ENCODE measurements around the gene NLRP9.
A peak's percentile ranks its signal among the peaks of the same experiment; 100 is the strongest.
"Not testable (repeated sequence)": the region's sequence is repeated elsewhere in the genome, so short reads cannot be mapped to it uniquely, and the experiment has no call there.

NLRP9 gene

DNA sequence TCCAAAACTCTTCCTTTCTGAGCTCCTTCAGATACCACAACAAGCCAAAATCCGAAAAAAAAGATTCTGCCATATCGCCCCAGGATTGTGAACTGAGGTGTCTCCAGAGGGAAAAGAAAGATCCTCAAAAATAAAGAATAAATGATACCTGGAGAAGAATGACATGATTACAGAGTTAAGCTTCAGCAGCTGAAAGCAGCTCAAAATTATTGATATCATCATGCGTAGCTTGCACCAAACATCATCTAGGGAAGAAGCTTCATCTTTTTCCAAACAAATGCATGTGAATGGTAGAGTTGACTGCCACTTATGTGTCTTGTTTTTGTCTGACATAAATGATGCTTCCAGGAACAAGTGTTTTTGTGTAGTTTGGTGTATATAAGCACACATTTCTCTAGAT is at the start of gene NLRP9:
TSS of gene NLRP9 (minus strand) at position 101 of the 400 bp plus-strand sequence. CDS start at position 73, 28 bp downstream.
- DNase-seq, result no peak

DNA sequence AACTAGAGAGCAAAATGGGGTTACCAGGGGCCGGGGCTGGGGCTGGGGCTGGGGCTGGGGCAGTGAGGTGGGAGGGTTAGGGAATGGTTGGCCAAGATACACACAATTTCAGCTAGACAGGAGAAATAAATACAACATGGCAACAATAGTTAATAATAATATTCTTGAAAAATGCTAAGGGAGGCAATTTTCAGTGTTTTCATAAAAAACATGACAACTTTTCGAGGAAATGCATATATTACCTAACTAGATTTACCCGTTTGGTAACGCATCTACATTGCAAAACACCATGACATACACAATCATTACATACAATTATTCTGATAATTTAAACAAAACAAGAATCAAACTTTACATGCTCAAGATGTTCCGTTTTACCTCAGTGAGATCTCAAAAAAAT is 42.9 kb upstream of the NLRP9 start:
- no peak for DNase-seq

DNA sequence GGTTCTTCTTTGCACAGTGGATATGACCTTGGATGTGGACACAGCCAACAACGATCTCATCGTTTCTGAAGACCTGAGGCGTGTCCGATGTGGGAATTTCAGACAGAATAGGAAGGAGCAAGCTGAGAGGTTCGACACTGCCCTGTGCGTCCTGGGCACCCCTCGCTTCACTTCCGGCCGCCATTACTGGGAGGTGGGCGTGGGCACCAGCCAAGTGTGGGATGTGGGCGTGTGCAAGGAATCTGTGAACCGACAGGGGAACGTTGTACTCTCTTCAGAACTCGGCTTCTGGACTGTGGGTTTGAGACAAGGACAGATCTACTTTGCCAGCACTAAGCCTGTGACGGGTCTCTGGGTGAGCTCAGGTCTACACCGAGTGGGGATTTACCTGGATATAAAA is 40.1 kb upstream of the NLRP9 start:
- DNase-seq, result no peak

DNA sequence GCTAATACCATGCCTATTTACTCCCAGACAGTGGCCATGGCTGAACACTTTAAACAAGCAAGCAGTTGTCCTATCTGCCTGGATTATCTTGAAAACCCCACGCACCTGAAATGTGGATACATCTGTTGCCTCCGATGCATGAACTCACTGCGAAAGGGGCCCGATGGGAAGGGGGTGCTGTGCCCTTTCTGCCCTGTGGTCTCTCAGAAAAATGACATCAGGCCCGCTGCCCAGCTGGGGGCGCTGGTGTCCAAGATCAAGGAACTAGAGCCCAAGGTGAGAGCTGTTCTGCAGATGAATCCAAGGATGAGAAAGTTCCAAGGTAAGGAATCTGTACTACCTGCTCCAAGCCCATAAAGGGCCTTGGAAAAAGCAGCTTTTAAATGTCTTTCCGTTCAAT is 39.3 kb upstream of the NLRP9 start:
- DNase-seq, result no peak

DNA sequence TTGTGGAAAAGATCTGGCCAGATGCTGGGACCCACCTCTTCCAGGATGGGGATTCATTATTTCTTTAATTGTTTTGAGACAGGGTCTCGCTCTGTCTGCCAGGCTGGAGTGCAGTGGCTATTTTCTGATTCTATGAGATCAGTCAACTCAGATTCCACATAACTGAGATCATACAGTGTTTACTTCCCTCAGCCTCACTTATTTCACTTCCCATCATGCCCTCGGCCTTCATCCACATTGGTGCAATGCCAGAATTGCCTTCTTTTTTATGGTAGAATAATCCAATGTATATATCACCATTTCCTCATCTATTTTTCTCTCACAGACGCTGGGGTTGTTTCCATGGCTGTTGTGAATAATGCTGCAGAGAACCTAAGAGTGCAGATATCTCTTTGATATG is 31.4 kb upstream of the NLRP9 start:
- not testable (repeated sequence) for DNase-seq

DNA sequence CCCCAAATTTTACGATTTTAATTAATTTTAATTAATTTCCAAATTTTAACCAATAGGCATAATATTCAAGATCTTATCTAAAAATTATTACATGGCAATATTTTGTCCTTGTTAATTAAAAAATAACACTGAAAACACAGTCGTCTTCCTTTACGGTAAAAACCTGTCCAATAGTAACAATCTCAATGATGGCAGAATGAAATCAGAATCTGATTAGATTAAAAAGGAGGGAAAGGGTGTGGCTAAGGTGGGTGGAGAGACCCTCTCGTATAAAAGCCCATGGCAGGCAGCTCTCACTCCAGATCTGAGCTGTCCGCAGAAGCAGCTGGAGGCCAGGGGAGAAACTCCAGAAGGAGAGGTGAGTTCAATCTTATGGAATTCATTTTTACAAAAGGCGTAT is 30.6 kb upstream of the NLRP9 start, which contains the start of gene RFPL4AL1:
TSS of gene RFPL4AL1 (plus strand) at position 301 of the 400 bp plus-strand sequence. CDS start 2,687 bp downstream, outside the sequence.
- not testable (repeated sequence) for DNase-seq

DNA sequence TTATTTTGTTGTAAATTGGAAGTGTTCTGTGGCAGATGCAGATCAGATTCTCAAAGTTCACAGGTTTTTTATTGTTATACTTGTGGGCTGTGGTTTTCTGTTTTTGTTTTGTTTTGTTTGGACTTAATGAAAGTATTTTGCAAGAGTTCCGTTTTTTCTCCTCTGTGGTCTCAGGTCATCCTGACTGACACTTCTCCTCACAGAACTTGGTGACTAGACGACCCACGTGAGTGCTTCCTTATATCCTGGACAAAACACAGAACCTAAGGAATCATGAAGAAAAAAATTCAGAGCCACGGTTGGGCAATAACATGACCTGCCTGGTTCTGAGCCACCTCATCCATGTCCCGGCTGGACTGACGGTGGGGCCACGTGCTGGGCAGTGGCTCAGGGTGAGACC is 28.3 kb upstream of the NLRP9 start:
- peak; percentile 61 for DNase-seq

DNA sequence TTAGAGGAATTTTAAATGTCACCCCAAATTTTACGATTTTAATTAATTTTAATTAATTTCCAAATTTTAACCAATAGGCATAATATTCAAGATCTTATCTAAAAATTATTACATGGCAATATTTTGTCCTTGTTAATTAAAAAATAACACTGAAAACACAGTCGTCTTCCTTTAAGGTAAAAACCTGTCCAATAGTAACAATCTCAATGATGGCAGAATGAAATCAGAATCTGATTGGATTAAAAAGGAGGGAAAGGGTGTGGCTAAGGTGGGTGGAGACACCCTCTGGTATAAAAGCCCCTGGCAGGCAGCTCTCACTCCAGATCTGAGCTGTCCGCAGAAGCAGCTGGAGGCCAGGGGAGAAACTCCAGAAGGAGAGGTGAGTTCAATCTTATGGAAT is 20.6 kb upstream of the NLRP9 start, which contains the start of gene RFPL4A:
TSS of gene RFPL4A (plus strand) at position 301 of the 400 bp plus-strand sequence. CDS start 2,704 bp downstream, outside the sequence.
- DNase-seq, result not testable (repeated sequence)

DNA sequence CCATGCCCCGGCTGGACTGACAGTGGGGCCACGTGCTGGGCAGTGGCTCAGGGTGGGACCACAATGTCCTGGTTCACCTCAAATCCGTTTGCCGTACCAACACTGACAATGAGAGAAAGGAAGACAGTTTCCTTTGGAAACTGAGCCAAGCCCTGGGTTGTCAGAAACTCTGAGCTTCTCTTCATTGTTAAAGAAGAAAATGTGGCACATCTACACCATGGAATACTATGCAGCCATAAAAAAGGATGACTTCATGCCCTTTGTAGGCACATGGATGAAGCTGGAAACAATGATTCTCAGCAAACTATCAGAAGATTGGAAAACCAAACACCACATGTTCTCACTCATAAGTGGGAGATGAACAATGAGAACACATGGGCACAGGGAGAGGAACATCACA is 18.6 kb upstream of the NLRP9 start:
- not testable (repeated sequence) for DNase-seq

DNA sequence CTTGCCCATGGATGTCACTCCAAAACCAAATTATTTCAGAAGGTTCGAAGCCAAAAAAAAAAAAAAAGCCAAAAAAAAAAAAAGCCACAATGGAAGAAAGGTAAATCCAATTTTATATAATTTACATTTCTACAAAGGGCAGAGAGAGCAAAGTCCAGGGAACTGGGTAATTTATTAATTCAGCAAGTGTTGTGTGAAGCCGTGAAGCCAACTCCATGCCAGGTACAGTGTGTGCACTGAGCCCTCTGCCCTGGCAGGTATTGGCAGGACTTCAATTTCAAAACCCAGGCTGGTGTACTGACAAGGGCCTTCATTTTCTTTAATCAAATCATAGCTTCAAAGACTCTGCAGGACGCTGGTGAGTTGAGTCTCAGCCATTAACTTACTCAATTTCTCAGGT is 15.2 kb upstream of the NLRP9 start:
- no peak for DNase-seq

DNA sequence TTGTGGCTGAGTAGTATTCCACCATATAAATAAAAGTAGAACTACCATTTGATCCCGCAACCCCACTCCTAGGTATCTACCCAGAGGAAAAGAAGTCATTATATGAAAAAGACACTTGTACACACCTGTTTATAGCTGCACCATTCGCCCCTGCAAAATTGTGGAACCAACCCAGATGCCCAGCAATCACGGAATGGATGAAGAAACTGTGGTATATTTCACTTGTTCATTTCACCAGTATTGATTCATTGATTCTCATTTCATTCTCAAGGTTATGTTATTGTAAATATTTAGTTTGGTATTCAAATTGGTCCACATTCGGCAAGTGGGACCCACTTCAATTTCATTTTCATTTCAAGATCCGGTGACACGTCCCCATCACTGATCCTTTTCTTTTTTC is 12.5 kb upstream of the NLRP9 start:
- DNase-seq, result no peak

DNA sequence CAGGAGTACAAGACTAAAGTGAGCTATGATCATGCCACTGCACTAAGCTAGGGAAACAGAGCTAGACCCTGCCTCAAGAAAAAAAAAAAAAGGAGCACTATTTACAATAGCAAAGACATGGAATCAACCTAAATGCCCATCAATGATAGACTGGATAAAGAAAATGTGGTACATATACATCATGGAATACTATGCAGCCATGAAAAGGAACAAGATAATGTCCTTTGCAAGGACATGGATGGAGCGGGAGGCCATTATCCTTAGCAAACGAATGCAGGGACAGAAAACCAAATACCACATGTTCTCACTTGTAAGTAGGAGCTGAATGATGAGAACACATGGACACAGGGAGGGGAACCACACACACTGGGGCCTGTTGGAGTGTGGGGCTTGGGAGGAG is 7.8 kb downstream of the NLRP9 start:
- DNase-seq, result not testable (repeated sequence)

DNA sequence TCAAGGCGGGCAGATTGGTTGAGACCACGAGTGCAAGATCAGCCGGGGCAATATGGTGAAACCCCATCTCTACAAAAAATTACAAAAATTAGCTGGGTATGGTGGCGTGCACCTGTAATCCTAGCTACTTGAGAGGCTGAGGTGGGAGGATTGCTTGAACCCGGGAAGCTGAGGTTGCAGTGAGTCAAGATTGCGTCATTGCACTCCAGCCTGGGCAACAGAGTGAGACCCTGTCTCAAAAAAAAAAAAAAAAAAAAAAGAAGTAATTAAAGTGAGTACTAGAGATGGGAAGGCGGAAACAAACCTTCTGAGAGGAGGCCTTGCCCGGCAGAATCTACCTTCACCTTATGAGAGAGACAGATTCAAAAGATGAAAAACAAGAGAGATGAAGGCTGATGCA is 14.7 kb downstream of the NLRP9 start:
- no peak for DNase-seq

DNA sequence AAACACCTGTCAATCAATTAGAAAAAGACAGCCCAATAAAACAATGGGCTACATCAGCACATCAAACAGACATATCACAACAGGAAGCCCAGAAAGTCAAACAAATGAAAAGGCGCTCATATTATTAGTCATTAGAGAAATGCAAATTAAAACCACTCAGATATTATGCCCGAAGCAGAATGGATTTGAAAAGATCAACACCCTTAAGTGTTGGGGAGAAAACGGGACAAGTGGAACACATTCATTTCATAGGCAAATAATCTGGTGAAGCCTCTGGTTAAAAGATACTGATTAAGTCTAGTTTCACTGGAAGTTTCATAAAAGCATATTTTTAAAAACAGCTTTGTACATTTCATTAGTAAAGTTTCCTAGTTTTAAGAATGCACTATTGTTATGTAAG is 17.4 kb downstream of the NLRP9 start:
- DNase-seq, result no peak

DNA sequence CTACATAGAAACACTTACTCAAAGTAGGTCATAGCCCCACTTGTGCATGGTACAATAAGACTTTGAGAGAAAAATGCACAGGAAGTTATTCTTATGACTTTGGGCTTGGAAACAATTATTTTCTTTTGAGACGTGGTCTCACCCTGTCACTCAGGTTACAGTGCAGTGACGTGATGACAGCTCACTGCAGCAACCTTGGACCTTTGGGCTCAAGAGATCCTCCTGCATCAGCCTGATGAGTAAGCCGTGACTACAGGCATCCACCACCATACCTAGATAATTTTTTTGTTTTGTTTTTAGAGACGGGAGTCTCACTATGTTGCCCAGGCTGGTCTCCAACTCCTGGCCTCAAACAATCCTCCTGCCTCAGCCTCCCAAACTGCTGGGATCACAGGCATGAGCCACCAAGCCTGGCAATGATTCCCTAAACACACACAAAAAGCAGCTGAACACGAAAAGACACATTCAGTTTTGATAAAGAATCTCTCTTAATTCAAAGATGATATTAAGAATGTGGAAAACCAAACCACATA is 17.9 kb downstream of the NLRP9 start:
- DNase-seq, result no peak

DNA sequence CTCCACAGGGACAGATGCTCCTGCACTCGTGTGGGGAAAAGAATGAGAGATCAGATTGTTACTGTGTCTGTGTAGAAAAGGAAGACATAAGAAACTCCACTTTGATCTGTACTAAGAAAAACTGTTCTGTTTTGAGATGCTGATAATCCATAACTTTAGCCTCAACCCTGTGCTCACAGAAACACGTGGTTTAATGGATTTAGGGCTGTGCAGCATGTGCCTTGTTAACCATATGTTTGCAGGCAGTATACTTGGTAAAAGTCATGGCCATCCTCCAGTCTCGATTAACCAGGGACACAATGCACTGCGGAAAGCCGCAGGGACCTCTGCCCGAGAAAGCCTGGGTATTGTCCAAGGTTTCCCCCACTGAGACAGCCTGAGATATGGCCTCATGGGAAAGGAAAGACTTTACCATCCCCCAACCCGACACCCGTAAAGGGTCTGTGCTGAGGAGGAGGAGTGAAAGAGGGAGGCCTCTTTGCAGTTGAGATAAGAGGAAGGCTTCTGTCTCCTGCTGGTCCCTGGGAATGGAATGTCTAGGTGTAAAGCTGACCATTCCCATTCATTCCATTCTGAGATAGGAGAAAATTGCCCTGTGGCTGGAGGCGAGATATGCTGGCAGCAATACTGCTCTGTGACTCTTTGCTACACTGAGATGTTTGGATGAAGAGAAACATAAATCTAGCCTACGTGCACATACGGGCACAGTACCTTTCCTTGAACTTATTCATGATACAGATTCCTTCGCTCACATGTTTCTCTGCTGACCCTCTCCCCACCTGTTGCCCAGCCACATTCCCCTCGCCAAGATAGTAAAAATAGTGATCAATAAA is 20.1 kb downstream of the NLRP9 start:
- DNase-seq, result not testable (repeated sequence)

DNA sequence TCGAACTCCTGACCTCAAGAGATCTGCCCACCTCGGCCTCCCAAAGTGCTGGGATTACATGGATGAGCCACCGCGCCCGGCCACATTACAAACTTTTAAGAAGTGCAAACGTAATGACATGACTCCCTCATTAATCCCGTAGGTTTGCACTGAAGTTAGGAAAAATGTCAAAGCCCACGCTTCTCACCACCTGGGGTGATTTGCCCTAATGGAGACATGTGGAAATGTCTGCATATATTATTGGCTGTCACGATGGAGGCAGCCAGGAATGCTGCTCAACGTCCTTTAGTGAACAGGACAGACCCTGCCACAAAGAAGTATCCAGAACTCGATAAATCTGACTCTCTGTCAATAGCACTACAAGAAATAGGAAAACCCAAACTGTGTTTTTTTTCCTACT is 21.0 kb downstream of the NLRP9 start:
- DNase-seq, result no peak

DNA sequence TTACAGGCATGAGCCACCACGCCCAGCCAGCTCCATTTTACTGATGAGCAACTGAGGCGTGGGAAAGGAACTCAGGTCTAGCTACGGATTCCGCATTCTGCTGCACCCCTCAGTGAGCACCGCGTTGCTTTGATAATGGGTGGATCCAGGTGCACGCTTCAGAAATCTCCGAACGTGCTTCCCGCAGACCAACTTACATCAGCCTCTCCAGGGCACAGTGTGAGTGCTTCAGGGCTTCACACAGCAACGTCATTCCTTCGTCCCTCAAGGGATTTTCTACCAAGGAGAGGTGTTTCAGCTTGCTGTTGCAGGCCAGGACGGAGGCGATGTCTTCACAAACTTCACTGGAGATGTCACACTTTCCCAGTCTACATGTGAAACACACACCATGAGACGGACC is 21.7 kb downstream of the NLRP9 start:
- no peak for DNase-seq

DNA sequence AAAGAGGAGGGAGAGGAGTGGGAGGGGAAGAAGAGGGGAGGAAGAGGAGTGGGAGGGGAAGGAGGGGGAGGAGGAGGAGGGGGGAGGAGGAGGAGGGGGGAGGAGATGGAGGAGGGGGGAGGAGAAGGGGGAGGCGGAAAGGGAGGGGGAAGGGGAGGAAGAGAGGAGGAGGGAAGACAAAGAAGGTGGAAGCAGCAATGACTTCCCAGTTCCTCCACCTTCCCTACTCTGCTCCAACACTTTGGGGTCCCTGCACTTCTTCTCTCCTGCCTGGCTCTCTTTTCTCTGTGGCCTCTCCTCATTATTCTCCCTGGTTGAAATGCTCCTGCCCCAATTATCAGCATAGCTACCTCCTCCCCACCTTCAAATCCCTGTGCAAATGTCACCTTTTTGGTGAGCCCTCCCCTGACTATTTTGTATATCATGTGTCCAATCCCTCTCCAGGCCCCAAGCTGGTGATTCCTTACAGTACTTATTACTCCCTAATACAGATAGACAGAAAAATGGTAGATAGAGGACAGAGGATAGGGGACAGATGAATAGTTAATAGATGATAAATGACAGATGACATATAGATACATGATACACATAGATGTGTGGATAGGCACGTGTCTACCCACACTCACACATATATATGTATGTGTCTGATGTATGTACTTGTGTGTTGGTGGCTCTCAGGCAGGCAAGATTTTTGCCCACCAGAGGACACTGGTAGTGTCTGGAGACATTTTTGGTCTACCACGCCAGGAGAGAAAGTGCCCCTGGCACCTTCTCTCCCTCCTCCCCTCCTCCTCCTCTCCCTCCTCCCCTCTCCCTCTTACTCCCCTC is 25.2 kb downstream of the NLRP9 start:
- no peak for DNase-seq

DNA sequence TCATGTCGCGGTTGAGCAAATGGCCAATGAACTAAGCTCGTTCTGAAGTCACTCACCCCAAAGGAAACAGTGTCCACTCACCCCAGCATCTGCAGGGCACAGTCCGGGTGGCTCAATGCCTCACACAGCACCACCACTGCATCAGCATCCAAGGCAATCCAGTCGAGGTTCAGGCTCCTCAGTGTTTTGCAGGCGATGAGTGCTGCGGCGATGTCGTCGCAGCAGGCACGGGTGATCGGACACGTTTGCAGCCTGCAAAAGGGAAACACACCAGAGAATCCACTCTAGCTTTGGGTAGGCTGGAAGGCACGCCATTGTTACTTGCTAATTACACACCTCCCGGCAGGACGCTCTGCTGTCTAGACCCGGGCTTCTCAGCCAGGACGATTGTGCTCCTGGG is 26.5 kb downstream of the NLRP9 start:
- DNase-seq, result no peak

DNA sequence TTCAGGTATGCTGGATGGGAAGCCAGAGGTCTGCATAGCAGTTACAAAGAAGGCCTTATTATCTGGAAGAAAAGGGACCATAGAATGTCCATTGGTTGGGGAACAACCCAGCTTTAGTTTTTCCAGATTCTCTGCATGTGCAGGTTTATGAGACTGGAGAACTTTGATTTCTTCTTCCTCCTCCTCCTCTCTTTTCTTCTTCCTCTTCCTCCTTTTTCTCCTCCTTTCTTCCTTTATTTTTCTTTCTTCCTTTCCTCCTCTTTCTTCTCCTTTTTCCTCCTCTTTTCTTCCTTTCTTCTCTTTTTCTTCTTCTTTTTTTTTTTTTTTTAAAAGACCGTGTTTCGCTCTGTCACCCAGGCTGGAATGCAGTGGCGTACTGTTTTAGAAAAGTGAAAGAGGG is 32.2 kb downstream of the NLRP9 start:
- no peak for DNase-seq

DNA sequence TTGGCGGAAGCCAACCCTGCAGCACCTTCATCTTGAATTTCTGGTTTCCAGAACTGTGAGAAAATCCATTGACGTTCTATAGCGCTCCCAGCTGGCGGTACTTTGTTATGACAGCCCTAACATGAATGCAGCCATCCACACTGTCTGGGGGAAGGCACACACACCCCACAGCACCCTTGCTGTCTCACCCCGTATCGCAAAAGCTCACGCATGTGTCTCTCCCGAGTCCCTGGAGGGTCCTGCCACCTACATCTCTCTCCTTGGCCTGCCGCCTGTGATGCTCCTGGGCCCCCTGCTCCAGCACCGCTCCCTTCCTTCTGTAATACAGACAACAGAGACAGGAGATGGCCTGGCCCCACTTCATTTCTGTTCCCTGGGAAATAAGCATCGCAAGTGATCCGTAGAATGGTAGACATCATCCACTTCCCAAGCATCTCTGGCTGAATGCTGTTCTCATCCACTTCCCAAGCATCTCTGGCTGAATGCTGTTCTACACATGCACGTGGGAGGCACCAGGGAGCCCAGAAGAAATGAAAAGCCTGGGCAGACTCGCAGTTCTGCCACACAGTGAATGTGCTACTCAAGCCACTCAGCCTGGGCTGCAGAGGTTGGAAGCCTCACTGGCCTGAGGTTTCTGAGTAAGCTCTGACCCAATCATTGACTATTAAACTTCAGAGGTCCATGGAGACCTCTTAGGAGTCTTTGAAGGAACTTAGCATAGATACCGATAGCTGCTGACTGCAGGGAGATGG is 33.5 kb downstream of the NLRP9 start:
- no peak for DNase-seq

DNA sequence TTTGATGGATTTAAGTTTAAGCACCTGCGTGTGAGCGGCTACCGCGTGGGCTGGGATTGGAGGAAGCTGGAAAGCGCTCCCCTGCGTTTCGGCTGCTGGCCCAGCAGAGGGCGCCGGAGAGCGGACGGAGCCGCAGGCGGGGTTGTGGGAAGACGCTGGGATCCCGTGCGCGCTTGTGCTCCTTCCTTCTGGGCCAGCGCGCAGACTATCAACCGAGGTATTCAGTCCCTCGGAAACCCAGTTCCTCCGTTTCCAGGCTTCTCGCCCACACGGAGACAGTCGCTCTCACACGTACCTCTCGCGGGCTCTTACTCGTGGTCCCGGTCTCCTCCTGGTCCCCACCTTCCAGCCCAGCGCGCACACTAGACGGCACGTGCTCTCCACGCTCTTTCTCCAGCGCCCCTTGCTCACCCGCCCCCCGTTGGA is 34.4 kb downstream of the NLRP9 start:
- DNase-seq, result no peak
